Sigmoid colon (tissue), 7 donors: ENCODE measurements around the gene SVOPL. TPM values are rescaled to one million over a fixed set of nuclear protein-coding genes. Genes with fewer than 3 reads are reported as not detected.

ENCODE experiments used
- DNase-seq: peaks from one replicate; pipeline ENCODE4 v3.0.0-alpha.2; 2019
- H3K27ac ChIP-seq, 4 donors: fragments of 200-600 bp; sonication (generic); one replicate each; pipeline ENCODE4 v1.5.1; 2016 to 2019; ENCODE audit warnings: mild to moderate bottlenecking in 1 of 4
- H3K27me3 ChIP-seq, 3 donors: fragments of 200-600 bp; sonication (generic); one replicate each; pipeline ENCODE4 v1.5.1; 2019; ENCODE audit warnings: mild to moderate bottlenecking in 1 of 3
- H3K36me3 ChIP-seq, 4 donors: fragments of 200-600 bp; sonication (generic); one replicate each; pipeline ENCODE4 v1.5.1; 2016 to 2019
- H3K4me1 ChIP-seq, 4 donors: fragments of 200-600 bp; sonication (generic); one replicate each; pipeline ENCODE4 v1.5.1; 2017 to 2019
- H3K4me3 ChIP-seq, 4 donors: fragments of 200-600 bp; sonication (generic); one replicate each; pipeline ENCODE4 v1.5.1; 2017 to 2019; ENCODE audit warnings: mild to moderate bottlenecking in 2 of 4, moderate library complexity in 1 of 4
- H3K9me3 ChIP-seq, 4 donors: fragments of 200-600 bp in 3 of 4; sonication (generic) in 3 of 4; one replicate each; pipeline versions ENCODE4 v1.5.1 to v1.6.1; 2013 to 2019
- EP300 ChIP-seq, 4 donors: sonication (generic); formaldehyde crosslinking; IDR thresholded peaks; one replicate each; pipeline ENCODE4 v1.6.1; 2017; ENCODE audit warnings: antibody characterized with exemption in 4 of 4
- POLR2A ChIP-seq, 2 donors: fragments of 450-650 bp; IDR thresholded peaks; one replicate each; pipeline ENCODE4 v1.6.1; 2016; ENCODE audit warnings: antibody characterized with exemption in 2 of 2, mild to moderate bottlenecking in 2 of 2, moderate library complexity in 2 of 2
- POLR2AphosphoS5 ChIP-seq, 4 donors: sonication (generic); formaldehyde crosslinking; IDR thresholded peaks; one replicate each; pipeline ENCODE4 v1.6.1; 2017; ENCODE audit warnings: antibody characterized with exemption in 4 of 4
- WGBS, 2 donors: extraction: QIAGEN DNeasy Blood & Tissue Kit; methylation state at CpG; one replicate each; pipeline ENCODE4 v1.1.7; 2013; 5-methylcytosine and 5-hydroxymethylcytosine counted together
- intact Hi-C: fragments of 100-400 bp; cut with DNase I; formaldehyde crosslinking; loops from one replicate; pipeline ENCODE4 v1.15.1; 2023
- polyA plus RNA-seq, 3 donors: library from polyadenylated mRNA; stranded (reverse); fragments of 200-250 nt; gene quantifications; one replicate each; pipeline ENCODE4 v1.2.3, GENCODE V29; 2013
- total RNA-seq, 4 donors: library from RNA; depleted of rRNA; stranded (reverse); fragments of >200 nt; gene quantifications; one replicate each; pipeline ENCODE4 v1.1.0, GENCODE V29; 2016
- TF ChIP-seq, protein P1 (sequence below), 4 experiments: fragments of 450-650 bp in 3 of 4; fragments of 200-600 bp in 1 of 4; IDR thresholded peaks; one replicate each; pipeline ENCODE4 v1.5.1; 2016 to 2019; ENCODE audit warnings: antibody characterized with exemption in 4 of 4, mild to moderate bottlenecking in 3 of 4, moderate library complexity in 2 of 4
- donor health status: healthy with polysubstance abuse.
- donor health status: Bipolar disorder and iron deficiency.
- donor health status: healthy.

Gene SVOPL
- total and polyA plus RNA-seq, 7 donors = 1.8 to 2.3 TPM; not detected in 5

DNA sequence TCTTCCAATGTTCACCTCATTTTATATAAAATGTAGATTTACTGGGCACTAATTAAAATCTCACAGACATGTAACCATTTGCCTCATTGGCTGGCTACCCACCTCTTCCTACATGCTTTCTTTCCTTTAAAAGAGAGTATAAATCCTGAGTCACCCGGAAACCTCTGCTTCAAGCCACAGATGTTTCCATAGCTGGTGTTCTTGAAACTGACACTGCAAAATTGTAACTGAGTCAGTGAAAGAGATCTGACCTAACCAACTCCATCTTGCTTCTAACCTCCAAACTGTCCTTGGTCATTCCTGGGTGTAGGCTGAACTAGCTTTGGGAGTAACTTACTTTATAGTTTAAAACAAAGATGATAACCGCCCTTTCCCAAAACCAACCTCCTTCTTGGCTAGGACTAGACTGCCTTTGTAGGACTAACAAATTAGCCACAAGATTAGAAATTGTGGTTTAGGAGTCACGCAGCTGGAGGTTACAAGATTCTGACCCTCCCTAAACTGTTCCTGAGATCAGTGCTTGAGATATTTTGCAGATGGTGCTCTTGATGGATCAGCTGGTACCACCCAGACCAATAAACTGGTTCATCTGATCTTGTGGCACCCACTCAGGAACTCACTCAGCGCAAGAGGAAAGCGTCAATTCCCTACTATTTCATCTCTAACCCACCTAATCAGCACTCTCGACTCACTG, 33.5 kb downstream of the SVOPL start:
- WGBS, 2 donors = 79 to 90% methylated on average over 6 of the region's 6 CpGs
- no peak overlapping the region for H3K4me3 ChIP-seq
- no peaks in the 10 kb centered on the region for H3K9me3 ChIP-seq
- no peak for TF ChIP-seq POLR2AphosphoS5 (IDR thresholded peaks at IDR 0.05)
- no peak overlapping the region for H3K27ac ChIP-seq
- H3K4me1 ChIP-seq = peaks cover 0 to 7% (median 2%) of the 10 kb centered on the region in 4 donors
- peaks cover 0 to 15% (median 10%) of the 10 kb centered on the region in 3 donors for H3K27me3 ChIP-seq
- intact Hi-C loops = no loop called here
- H3K36me3 ChIP-seq = no peaks in the 10 kb centered on the region
- no peak for DNase-seq

DNA sequence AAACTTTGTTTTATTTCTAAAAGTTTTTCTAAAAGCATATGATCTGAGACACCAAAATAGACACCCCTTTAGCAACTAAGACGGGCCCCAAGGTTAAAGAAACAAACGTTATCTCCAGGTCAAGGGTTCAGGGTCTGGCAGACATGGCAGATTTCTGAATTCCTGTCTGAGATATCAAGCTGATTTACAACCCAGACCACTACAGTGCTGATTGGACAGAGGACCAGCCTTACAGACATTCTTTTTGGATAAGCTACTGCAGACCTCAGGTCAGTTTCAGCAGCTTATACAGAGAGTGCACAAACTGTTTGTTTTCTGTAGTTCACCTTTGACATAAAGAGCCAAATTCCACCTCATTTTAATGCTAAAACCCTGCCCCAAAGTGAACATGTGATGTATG, 34.8 kb downstream of the SVOPL start:
- intact Hi-C loops = no loop called here
- Histone ChIP-seq H3K27ac (no peak overlapping the region), H3K9me3 (no peaks in the 10 kb centered on the region), H3K4me1 (peaks cover 0 to 7% (median 2%) of the 10 kb centered on the region in 4 donors), H3K36me3 (no peaks in the 10 kb centered on the region), H3K4me3 (no peak overlapping the region), H3K27me3 (peaks cover 0 to 15% (median 10%) of the 10 kb centered on the region in 3 donors)
- 11 to 41% methylated on average over 2 of the region's 2 CpGs for WGBS, 2 donors
- no peak for TF ChIP-seq POLR2AphosphoS5 (IDR thresholded peaks at IDR 0.05)
- no peak for TF ChIP-seq EP300 (IDR thresholded peaks at IDR 0.05)
- TF ChIP-seq, protein P1, sequence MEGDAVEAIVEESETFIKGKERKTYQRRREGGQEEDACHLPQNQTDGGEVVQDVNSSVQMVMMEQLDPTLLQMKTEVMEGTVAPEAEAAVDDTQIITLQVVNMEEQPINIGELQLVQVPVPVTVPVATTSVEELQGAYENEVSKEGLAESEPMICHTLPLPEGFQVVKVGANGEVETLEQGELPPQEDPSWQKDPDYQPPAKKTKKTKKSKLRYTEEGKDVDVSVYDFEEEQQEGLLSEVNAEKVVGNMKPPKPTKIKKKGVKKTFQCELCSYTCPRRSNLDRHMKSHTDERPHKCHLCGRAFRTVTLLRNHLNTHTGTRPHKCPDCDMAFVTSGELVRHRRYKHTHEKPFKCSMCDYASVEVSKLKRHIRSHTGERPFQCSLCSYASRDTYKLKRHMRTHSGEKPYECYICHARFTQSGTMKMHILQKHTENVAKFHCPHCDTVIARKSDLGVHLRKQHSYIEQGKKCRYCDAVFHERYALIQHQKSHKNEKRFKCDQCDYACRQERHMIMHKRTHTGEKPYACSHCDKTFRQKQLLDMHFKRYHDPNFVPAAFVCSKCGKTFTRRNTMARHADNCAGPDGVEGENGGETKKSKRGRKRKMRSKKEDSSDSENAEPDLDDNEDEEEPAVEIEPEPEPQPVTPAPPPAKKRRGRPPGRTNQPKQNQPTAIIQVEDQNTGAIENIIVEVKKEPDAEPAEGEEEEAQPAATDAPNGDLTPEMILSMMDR (IDR thresholded peaks at IDR 0.05) = no peak
- no peak for TF ChIP-seq POLR2A (IDR thresholded peaks at IDR 0.05)
- no peak for DNase-seq

DNA sequence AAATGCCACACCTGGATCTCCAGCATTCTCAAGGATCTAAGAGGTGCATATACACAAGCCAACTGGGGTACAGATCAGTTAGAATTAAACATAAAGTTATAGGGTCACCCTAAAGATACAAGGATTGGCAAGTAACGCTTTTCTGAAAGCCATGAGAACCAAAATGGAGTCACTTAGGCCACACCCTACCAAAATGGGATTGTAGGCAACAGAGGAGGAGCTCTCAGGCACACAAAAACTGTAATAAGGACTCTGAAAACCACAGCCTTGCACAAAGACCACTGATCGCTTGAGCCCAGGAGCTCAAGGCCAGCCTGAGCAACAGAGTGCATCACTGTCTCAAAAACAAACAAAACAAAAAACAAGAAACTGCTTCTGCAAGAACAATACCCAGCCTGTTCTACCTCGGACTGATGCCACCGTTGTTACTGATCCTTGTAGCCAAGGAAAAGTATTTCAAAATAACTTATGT, 35.5 kb downstream of the SVOPL start:
- H3K27me3 ChIP-seq = peaks cover 0 to 15% (median 10%) of the 10 kb centered on the region in 3 donors
- DNase-seq = no peak
- peaks cover 0 to 7% (median 2%) of the 10 kb centered on the region in 4 donors for H3K4me1 ChIP-seq
- no peak overlapping the region for H3K4me3 ChIP-seq
- H3K36me3 ChIP-seq = no peaks in the 10 kb centered on the region
- intact Hi-C loops = no loop called here
- H3K27ac ChIP-seq = no peak overlapping the region
- 43 to 70% methylated on average over 4 of the region's 4 CpGs for WGBS, 2 donors
- TF ChIP-seq POLR2AphosphoS5 (IDR thresholded peaks at IDR 0.05) (no peak), EP300 (IDR thresholded peaks at IDR 0.05) (no peak), POLR2A (IDR thresholded peaks at IDR 0.05) (no peak)
- TF ChIP-seq, protein P1 (IDR thresholded peaks at IDR 0.05) = no peak
- H3K9me3 ChIP-seq = no peaks in the 10 kb centered on the region

DNA sequence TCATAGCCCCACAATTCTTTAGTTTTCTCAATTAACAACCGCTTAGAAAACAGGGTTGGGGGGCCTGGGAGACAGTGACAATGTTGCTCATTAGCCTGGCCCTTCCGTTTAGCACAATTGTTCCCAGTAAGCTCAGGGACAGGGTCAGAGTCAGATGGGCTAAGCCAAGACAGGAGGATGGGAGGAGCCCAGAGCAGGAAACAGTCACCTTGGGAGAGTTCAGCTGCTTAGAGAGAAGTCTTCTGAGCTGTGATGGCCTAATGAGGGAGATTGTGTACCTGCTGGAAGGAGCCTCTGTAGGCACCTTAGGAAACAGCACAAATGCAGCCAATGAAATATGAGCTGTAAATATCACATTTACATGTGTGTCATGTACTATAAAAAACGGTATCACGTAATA, 35.9 kb downstream of the SVOPL start:
- 26 to 63% methylated on average over 4 of the region's 4 CpGs for WGBS, 2 donors
- TF ChIP-seq, protein P1 (IDR thresholded peaks at IDR 0.05) = no peak
- no peak for TF ChIP-seq EP300 (IDR thresholded peaks at IDR 0.05)
- TF ChIP-seq POLR2AphosphoS5 (IDR thresholded peaks at IDR 0.05) = no peak
- no peak for TF ChIP-seq POLR2A (IDR thresholded peaks at IDR 0.05)
- Histone ChIP-seq H3K27me3 (peaks cover 0 to 15% (median 10%) of the 10 kb centered on the region in 3 donors), H3K36me3 (no peaks in the 10 kb centered on the region), H3K27ac (no peak overlapping the region), H3K4me1 (peaks cover 0 to 7% (median 2%) of the 10 kb centered on the region in 4 donors), H3K4me3 (no peak overlapping the region), H3K9me3 (no peaks in the 10 kb centered on the region)
- DNase-seq = no peak
- intact Hi-C loops = no loop called here

DNA sequence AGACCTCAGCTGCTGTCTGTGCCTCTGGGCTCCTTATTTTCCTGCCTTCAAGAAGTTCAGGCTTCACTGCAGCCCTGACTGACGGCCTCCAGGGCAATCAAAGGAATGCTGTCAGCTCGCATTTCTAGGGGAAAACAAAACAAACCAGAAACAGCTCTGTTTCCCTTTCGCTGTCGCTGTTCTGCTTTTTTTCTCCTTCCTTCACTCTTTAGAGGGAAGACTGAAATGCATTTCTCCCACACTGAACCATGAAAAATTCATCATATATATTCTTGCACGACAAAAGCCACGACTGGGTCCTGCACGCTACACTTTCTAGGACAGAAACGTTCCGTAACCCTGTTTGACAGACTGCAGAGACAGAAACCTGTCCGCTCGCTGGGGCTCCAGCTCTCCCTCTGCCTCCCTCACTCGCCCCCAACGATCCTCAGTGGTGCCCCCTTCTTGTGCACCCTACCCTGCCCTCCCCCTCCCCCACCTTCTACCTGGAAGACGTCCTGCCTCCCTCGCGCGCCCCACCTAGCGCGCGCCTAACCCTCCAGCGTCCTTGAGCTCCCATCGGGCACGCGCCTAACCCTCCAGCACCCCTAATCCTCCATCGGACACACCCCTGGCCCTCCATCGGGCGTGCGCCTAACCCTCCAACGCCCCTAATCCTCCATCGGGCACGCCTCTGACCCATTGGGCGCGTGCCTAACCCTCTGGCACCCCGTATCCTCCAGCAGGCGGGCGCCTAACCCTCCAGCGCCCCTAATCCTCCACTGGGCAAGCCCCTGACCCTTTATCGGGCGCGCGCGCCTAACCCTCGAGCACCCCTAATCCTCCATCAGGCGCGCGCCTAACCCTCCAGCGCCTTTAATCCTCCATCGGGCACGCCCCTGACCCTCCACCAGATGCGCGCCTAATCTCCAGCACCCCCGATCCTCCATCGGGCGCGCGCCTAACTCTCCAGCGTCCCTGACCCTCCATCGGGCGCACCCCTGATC, 37.1 kb downstream of the SVOPL start:
- Histone ChIP-seq H3K36me3 (no peaks in the 10 kb centered on the region), H3K27me3 (peaks cover 0 to 15% (median 10%) of the 10 kb centered on the region in 3 donors), H3K27ac (no peak overlapping the region), H3K9me3 (no peaks in the 10 kb centered on the region), H3K4me1 (peaks cover 0 to 7% (median 2%) of the 10 kb centered on the region in 4 donors), H3K4me3 (peak overlapping the region in 3 of 4 donors; percentile 16 to 36 (median 34))
- intact Hi-C loops = no loop called here
- 22 to 37% methylated on average over 59 of the region's 59 CpGs for WGBS, 2 donors
- DNase-seq = no peak
- TF ChIP-seq POLR2AphosphoS5 (IDR thresholded peaks at IDR 0.05) = no peak
- TF ChIP-seq, protein P1 (IDR thresholded peaks at IDR 0.05) = no peak
- no peak for TF ChIP-seq EP300 (IDR thresholded peaks at IDR 0.05)
- no peak for TF ChIP-seq POLR2A (IDR thresholded peaks at IDR 0.05)
